Stimulated activated CD8-positive, alpha-beta memory T cell treated with anti-CD3 and anti-CD28 coated beads, Interleukin-12 subunit alpha, Interleukin-12 subunit beta, amount 100 ng/mL, for 24 hours (primary cell): ENCODE data around the gene TUBA3D.
"Not testable (repeated sequence)": the region's sequence is repeated elsewhere in the genome, so short reads cannot be mapped to it uniquely, and the experiment has no call there.

Experiments used
- DNase-seq: peaks from one replicate; pipeline ENCODE4 v3.0.0-alpha.2; 2020; ENCODE audit errors: extremely low read depth

Gene TUBA3D

DNA sequence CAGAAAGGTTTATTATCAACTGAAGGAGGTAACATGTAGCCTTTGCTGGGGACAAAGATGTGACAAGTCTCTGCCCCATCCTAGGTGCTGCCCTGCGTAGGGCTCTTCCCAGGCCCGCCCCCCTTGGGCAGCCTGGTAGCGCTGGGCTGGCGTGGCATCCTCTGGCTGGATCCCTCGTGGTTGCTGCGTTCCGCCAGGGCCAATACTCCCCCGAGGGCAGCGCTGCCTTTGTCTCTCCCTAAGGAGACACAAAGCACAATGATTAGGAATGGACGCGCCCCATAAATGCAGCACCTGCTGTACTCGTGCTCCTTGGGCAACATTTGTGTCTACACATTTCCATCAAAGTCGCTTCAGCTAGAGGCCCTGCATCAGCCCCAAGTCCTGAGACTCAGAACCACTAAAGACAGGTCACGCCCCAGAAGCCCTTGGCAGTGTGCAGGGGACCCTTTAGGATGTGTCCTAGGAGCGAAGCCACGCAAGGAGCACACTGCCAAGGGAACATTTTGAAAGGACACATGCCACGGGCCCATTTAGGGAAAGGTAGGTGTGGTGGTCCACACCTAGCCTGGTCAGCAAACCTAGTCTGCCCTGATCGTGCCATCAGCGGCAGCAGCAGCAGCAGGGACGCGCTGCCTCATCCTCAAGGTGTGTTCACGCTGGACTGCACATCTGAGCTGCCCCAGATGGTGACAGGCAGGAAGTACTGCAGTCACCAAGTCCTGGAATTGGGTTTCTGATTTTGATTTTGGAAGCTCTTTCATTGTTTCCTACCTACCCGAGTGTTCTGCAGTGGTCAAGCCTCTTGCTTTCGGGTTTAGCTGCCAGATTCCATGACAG, 8.3 kb downstream of the TUBA3D start:
- not testable (repeated sequence) for DNase-seq

DNA sequence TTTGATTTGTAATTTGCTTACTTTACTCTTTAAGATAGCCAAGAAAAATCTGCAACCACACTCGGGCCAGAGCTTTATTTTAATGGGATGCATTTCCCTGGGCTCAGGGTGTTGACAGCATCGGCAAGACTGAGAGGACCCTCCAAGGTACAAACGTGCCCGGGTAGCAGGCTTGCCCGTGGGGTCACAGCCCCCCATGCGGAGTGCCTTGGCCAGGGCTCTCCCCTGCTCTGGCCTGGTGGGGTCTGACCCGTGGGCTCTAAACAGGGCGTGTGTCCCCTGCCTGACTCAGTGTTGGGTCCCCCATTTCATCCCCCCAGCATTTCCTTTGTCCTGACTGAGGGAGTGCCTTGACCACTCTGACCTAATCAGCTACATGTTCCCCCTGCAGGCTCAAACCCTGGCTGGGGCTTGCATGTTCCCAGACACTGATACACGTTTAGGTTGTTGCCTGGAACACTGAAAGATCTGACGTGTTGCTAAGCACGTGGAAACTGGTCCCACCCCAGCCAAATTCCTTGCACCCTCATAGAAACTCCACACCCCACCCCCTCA, 9.1 kb downstream of the TUBA3D start:
- not testable (repeated sequence) for DNase-seq

DNA sequence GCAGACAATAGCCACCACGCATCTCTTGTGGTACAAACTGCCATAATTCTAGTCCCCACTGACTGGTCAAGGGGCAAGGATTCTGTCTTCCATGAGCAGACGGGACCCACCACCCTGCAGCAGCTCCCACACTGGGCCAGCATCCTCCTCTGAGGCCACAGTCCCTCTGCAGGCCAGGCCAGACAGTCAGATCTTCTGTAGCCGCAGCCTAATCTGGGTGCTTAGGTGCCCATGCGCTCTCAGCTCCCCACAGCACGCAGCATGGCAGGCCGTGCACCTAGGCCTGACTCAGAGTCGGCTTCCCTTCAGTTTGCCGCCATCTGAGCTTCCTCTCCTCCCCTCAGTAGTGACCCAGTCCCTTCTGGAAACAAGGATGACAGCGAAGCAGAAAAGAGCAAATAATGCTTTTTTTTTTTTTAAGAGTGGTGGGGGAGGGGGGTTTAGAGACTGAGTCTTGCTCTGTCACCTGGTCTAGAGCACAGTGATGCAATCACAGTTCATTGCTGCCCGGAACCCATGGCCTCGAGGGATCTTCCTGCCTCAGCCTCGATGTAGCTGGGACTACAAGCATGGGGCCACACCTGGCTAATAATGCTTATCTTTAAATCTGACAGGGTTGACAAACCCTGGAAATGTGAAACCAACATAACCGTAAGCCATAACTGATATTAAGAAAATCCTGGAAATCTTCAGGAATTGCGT, 10.4 kb downstream of the TUBA3D start:
- not testable (repeated sequence) for DNase-seq

DNA sequence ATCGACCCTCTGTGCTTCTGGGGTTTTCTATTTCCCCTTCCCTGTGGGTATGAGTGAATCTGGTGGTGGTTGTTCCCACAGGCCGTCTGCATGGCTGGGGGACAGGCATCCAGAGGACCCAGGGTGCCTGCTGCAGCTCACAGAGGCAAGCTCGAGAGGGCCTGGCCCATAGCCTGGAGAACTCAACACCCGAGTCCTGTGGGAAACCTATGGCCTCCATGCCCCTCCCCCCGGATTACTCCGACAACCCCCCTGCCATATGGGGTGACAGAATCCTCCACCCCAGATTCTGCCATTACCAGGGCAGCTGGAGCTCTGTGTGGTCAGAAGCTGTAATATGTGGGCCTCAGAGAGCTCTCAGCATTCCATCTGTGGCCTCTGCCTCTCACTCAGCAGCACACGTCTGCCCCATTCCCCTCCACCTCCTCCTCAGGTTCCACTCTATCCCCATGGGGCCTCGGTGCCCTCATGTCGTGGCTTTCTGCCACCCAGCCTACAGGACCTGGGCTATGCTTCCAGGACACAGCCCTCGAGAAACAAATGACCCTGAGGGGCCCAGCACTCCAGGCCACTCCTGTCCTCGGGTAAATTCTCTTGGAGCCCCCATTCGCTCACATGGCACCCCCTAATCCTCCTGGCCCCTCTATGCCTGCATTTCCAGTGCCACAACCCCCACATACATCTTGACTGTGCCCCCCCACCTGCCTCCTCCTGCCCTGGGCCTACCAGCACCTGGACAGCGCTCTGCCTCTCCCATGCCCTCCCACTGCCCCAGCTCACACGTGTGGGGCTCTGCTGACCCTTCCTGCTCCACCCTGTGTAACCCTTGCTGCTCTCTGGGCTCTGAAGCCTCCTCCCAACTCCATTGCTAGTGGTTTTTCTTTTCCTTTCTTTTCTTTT, 12.6 kb downstream of the TUBA3D start:
- DNase-seq: no peak

DNA sequence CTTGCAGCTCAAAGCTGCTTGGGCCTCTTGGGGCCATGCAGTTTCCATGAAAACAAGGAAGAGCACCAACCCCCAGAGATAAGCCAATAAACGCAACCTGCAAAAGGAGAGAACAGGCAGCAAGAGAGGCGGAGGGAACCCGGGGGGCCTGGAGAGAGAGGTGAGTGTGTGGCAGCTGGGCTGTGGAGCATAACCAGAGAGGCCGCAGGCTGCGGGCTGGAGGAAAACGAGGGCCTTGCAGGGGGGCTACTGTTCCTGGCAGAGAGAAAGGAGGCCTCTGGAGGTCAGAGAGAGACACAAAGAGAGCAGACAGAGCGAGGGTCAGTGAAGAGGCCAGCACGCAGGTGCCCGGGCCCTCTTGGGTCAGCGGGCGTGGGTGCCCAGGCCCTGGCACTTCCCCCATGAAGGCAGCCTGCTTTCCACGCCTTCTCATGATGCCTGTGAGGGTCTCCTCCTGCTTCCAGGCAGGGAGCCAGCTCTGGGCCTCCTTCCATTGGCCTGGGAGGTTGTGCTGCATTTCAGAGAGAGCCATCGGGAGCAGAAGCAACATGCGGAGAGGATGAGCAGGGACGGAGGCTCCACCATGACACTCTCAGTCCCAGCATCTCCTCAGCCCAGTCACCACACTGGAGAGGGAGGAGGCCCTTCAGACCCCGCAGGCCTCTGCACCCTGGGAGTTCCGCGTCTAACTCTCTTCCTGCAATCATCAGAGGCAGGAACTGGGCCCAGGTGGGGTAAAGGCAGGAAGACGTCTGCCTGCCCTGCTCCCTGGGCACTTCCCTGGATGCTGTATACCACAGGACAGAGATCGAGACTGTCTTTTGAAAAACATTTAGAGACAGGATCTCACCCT, 14.9 kb downstream of the TUBA3D start:
- not testable (repeated sequence) for DNase-seq

DNA sequence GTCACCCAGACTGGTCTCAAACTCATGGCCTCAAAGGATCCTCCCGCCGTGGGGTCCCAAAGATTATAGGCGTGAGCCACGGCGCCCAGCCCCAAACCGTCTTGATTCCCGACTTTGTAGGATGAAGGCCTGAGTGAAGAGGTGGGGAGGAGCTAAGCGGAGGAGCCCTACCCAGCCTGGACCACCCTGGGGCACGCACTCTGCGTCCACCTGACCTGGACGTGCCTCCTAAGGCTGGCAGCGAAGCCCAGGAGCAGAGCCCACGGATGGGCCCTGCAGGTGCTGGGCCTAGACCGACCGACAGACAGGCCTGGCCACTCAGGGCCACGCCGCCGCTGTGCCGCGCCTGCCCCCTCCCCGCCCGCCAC, 15.5 kb downstream of the TUBA3D start:
- not testable (repeated sequence) for DNase-seq

DNA sequence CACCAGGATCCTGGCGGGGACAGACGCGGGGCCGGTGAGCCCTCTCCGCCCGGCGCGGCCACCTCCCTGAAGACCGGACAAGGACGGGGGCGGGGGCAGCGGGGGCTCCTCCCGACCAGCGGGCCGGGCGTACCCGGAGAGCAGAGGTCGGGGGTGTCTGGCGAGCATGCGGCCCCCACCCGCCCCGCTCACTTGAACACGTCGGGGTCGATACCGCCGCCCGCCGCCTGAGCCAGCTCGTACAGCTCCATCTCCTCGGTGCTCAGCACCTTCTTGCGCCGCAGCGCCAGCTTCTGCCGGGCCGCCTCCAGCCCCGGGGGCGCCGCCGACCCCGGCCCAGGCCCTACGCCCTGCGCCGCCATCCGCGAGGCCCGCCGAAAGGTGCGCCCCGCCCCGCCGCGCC, 16.1 kb downstream of the TUBA3D start, which contains the start of gene MZT2A:
Gene MZT2A, minus strand, starts transcription at position 383 of the 403 bp plus-strand sequence. Its CDS starts 21 bp downstream, at position 362.
- not testable (repeated sequence) for DNase-seq

DNA sequence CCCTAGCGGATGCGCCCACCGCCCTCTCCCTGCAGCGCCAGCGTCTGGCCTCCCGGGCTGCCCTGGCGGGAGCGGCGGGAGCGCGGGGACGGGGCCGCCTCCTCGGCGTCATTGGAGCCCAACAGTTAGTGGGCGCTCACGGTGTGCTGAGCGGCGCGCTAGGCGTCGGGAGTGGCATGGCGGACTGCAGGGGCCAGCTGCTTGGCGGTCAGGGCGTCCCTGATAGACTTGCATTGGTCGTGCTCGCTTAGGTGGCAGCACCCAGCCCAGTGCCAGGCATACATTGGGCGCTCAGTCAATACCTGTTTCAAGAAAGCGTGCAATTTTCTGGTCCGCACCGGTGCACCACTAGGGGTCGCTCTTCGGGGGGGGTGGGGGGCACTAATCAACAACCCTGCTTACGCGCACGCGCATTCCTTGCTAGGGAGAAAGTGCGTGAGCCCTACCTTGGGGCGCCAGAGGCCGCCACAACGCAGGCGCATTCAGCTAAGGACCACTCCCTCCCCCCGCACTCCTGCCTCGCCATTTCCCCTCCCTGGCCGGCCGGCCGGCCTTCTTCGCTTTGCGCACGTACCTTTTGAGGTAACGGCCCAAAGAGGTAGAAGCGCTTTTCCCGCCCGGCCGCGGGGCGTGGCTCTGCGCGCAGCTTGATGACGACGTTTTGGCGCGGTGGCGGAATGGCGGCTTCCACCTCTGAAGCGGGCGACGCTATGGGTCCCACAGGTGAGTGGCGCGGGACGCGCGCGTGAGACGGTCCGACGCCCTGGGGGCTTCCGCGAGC, 16.7 kb downstream of the TUBA3D start:
- peak; percentile 89 for DNase-seq

DNA sequence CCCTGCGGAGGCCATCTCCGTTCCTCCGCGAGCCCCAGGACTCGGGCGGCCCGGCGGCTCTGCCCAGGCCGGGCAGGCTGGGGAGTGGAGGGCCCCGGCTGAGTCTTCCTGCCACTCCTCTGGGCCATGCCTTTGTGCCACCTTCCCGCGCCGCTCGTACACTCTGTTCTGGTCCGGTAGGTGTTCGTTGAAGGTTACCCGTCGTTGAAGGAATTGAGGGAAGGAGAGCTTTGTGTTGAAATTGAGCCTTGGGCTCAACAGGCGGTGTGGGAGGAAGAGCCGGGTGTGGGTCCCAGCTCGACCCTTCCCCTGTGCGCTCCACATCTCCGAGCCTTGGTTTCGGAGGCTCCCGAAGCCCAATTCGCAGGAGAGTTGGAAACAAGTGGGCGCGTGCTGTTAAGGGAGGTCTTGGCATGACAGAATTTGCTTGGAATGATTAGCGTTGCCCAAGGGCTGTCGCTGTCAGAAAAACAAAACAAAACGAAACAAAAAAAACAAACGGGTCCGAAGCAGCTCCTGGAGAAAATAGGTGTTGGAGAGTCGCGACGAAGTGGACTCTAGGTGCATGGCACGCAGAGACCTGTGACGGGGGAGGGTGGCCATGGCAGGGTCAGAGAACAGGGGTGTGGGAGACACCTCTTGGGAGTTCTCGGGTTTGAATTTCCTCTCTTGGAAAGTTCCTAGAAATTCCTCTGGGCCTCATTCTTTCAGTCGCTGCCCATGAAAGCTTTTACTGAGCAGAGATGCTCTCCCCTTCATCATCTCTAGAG, 17.5 kb downstream of the TUBA3D start:
- no peak for DNase-seq

DNA sequence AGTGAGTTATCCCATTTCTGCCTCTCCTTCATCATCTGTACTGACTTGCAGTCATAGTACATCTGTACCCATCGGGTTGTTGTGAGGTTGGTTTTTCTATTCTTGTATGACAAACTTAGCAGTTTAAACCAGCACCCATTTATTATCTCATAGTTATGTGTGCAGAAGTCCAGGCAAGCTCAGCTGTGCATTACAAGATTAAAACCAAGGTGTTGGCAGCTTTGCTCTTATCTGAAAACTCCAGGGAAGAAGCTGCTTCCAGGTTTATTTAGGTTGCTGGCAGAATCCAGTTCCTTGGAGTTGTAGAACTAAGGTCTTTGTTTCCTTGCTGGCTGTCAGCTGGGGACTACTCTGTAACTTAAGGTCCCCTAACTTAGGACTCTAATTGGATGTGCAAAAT, 19.6 kb downstream of the TUBA3D start:
- DNase-seq: not testable (repeated sequence)

DNA sequence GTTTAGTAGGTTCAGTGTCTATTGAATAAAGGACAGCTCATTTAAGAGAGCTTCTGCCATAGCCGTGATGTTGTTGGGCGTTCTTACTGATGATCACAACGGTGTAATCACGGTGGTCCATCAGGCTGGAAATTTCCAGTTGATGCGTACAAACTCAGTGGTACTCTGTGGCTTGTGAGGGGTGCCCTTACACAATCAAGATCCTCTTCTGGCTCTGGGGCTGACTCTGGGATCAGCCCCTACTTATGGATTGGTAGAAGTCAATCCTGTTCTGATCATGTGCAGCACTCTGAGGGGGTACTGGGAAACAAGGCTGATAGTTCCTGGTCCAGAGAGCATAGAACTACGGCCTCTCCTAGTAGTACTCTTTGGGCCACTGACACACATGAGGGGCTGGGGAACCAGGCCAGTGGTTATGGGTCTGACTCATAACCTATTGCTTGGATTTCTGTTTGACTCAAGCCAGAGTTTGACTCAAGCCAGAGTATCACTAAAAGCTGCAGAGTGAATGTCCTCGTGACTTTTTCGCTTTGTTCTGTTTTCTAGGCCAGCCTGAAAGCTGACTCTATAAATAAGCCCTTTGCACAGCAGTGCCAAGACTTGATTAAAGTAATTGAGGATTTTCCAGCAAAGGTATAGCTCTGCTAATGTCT, 22.5 kb downstream of the TUBA3D start:
- not testable (repeated sequence) for DNase-seq

DNA sequence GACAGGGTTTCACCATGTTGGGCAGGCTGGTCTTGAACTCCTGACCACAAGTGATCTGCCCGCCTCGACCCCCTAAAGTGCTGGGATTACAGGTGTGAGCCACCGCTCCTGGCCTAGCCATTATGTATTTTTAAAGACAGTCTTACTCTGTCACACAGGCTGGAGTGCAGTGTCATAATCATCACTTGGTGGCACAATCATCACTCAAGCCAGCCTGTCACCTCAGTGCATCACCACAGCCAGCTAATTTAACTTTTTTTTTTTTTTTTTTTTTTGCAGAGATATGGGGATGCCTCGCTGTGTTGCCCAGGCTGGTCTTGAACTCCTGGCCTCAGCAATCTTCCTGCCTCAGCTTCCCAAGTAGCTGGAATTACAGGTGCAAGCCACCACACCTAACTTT, 27.7 kb downstream of the TUBA3D start:
- DNase-seq: not testable (repeated sequence)

DNA sequence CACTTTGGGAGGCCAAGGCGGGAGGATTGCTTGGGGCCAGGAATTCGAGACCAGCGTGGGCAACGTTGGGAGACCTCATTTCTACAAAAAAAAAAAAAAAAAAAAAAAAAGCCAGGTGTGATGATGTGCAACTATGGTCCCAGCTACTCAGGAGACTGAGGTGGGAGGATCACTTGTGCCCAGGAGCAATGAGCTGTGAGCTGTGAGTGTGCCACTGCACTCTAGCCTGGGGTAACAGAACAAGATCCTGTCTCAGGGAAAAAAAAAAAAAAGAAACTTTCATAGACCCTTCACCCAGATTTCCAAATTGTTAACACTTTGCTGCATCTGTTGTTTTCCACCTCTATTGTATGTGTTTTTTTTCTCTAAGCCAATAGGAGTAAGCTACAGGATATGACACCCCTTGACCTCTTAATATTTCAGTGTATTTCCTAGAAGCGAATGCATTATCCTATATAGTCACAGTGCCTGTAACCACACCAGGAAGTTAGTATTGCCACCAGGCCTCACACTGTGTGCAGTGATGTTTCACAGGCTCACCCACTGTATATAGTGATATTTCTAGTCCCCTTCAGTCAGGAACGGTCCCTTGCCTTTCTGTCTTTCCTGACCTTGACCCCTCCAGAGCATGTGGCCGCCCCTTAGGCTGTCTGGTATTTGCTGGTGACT, 28.3 kb downstream of the TUBA3D start:
- not testable (repeated sequence) for DNase-seq

DNA sequence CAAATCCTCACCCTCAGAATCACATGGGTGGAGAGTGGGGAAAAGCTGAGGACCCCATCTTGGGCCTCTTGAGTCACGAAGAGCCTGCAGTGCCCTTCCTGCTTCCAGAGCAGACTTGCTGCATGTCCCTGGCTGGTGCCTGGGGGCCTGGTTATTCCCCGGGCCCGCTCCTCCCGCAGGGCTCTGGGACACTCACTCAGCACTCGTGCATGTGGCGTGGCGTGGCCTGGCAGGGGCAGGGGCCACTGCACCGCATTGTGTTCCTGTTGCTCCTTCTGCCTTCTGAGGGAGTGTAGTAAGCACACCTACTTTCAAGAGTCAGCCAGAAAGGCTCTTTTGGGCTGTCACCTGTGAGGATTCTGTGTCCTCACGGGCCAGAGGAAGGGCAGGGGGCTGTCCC, 33.7 kb downstream of the TUBA3D start:
- DNase-seq: no peak

DNA sequence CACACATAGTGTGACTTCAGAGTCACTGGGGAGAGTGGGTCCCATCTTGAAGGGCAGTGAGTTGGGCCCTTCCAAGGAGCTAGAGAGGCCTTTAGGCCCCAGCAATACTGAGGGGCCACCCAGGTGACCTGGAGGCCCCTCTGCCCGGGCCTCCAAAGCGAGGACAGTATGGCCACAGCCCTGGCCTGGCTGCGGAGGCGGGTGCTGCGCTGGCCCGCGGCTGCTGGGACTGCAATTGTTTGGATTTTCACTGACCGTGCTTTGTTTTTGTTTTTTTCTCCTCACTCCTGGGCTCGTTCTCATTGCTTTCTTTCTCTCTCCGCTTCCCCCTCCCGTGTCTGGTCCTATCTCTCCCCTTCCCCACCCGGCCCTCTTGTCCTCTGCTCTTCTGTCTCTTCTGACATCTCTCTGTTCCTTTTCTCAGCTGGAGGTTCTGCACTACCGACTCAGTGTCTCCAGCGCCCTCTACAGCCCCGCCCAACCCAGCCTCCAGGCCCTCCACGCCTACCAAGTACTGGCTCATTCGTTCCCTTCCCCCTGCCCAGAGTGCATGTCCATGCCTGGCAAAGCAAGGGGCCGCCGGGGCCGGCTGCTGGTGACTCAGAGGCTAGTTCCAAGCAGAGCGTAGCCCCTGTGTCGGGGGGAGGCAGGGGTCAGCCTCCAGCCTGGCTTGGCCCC, 35.5 kb downstream of the TUBA3D start:
- not testable (repeated sequence) for DNase-seq

DNA sequence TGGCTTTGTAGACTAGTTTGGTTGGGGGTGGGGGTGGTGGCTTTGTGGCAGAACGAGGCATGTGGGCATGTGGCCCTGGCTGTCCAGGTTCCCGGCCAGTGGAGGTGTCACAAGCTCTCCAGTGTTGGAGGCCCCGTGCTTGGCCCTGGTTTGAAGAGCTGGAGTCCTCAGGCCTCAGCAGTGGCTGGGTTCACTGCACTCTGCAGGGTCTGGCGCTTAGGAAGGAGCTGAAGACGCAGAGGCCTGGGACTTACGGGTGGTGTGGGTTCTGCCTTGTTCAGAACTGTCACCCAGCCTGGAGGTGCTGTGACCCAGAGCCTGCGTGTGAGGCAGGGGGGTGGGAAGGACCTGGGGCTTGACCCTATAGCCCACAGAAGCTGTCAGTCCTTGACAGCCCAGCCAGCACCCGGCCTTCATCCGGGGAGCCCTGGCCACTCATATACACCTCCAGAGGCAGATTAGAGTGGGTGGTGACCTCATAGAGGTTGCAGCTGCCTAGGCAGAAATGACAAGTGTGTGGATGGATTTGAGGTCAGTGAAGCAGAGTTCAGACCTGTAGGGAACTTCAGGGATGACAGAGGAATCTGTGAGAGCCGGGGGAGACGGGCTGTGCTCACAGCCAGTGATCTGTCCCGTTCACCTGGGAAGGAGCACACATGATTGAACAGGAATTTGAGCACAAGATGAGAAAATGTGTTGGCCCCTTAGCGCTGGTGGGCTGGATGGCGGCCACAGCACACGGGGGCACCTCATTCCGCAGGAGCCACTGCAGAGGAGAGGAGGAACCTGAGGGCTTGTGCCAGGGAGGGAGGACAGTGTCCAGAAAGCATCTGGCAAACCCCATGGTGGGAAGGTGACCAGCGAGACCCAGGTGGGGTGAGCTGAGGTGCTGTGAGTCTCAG, 36.3 kb downstream of the TUBA3D start:
- DNase-seq: not testable (repeated sequence)
